Liver (tissue), 3 donors: ENCODE results near the gene DOC2B.

Experiments used
- ATF3 ChIP-seq: IDR thresholded peaks from 2 replicates; pipeline ENCODE4 v1.6.1; 2016; ENCODE audit warnings: antibody characterized with exemption
- CTCF ChIP-seq: fragments of 150-350 bp; IDR thresholded peaks from 2 replicates; pipeline ENCODE4 v1.5.1; 2017; ENCODE audit warnings: improper control_type of control experiment, low read depth, low read length; ENCODE audit not compliant: missing input control
- GABPA ChIP-seq, 2 donors: IDR thresholded peaks in 1 of 2; conservative IDR thresholded peaks in 1 of 2; 2 replicates each; pipeline ENCODE4 v1.6.1; 2016; ENCODE audit warnings: antibody characterized with exemption in 2 of 2, mild to moderate bottlenecking in 1 of 2, moderate library complexity in 1 of 2
- JUND ChIP-seq, 2 donors: IDR thresholded peaks; 2 replicates each; pipeline ENCODE4 v1.6.1; 2016; ENCODE audit warnings: antibody characterized with exemption in 2 of 2
- MAX ChIP-seq: IDR thresholded peaks from 2 replicates; pipeline ENCODE4 v1.6.1; 2016; ENCODE audit warnings: antibody characterized with exemption
- RAD21 ChIP-seq, 2 donors: IDR thresholded peaks; 2 replicates each; pipeline ENCODE4 v1.6.1; 2016; ENCODE audit warnings: antibody characterized with exemption in 2 of 2, mild to moderate bottlenecking in 2 of 2
- SP1 ChIP-seq: IDR thresholded peaks from 2 replicates; pipeline ENCODE4 v1.6.1; 2018; ENCODE audit warnings: antibody characterized with exemption, mild to moderate bottlenecking
- TAF1 ChIP-seq: conservative IDR thresholded peaks from 2 replicates; pipeline ENCODE4 v1.6.1; 2016; ENCODE audit warnings: antibody characterized with exemption, mild to moderate bottlenecking
- YY1 ChIP-seq: IDR thresholded peaks from 2 replicates; pipeline ENCODE4 v1.6.1; 2016; ENCODE audit warnings: antibody characterized with exemption, mild to moderate bottlenecking
- TF ChIP-seq, protein P1 (sequence below): IDR thresholded peaks from 2 replicates; pipeline ENCODE4 v1.6.1; 2016; ENCODE audit warnings: antibody characterized with exemption, mild to moderate bottlenecking
- TF ChIP-seq, protein P2 (sequence below): IDR thresholded peaks from 2 replicates; pipeline ENCODE4 v1.6.1; 2016; ENCODE audit warnings: antibody characterized with exemption
- donor health status: healthy.
- donor health status: healthy.

DNA sequence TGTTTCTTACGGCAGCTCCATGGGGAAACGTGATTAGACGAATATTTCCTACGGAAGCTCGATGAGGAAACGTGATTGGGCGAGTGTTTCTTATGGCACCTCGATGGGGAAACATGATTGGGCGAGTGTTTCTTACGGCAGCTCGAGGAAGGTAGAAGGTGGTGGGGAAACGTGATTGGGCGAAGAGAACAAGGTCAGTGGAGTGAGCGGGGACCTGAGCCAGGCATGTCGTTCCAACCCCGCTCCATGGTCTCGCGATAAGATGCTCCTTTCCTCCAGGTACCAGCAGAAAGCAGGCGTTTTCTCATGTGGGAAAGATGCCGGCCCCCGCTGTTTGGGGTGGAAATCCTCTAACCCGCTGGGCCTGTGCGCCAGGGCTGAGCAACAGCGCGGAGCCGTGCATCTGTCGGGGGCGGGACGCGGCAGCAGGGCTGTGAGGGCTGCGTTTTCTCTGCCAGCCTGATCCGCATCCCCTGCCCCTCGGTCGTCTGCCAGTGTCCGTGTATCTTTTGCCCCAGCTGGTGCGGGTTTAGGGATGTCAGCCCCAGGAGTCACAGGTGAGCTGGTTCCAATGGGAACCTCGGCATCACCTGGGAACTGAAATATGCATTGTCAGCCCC lies 25.6 kb upstream of the DOC2B start:
- no peak for TF ChIP-seq CTCF
- TF ChIP-seq, protein P1, sequence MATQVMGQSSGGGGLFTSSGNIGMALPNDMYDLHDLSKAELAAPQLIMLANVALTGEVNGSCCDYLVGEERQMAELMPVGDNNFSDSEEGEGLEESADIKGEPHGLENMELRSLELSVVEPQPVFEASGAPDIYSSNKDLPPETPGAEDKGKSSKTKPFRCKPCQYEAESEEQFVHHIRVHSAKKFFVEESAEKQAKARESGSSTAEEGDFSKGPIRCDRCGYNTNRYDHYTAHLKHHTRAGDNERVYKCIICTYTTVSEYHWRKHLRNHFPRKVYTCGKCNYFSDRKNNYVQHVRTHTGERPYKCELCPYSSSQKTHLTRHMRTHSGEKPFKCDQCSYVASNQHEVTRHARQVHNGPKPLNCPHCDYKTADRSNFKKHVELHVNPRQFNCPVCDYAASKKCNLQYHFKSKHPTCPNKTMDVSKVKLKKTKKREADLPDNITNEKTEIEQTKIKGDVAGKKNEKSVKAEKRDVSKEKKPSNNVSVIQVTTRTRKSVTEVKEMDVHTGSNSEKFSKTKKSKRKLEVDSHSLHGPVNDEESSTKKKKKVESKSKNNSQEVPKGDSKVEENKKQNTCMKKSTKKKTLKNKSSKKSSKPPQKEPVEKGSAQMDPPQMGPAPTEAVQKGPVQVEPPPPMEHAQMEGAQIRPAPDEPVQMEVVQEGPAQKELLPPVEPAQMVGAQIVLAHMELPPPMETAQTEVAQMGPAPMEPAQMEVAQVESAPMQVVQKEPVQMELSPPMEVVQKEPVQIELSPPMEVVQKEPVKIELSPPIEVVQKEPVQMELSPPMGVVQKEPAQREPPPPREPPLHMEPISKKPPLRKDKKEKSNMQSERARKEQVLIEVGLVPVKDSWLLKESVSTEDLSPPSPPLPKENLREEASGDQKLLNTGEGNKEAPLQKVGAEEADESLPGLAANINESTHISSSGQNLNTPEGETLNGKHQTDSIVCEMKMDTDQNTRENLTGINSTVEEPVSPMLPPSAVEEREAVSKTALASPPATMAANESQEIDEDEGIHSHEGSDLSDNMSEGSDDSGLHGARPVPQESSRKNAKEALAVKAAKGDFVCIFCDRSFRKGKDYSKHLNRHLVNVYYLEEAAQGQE, result no peak
- TF ChIP-seq TAF1, result no peak
- TF ChIP-seq RAD21 (IDR thresholded peaks at IDR 0.05), result no peak
- TF ChIP-seq YY1, result no peak
- TF ChIP-seq SP1, result no peak
- TF ChIP-seq, protein P2, sequence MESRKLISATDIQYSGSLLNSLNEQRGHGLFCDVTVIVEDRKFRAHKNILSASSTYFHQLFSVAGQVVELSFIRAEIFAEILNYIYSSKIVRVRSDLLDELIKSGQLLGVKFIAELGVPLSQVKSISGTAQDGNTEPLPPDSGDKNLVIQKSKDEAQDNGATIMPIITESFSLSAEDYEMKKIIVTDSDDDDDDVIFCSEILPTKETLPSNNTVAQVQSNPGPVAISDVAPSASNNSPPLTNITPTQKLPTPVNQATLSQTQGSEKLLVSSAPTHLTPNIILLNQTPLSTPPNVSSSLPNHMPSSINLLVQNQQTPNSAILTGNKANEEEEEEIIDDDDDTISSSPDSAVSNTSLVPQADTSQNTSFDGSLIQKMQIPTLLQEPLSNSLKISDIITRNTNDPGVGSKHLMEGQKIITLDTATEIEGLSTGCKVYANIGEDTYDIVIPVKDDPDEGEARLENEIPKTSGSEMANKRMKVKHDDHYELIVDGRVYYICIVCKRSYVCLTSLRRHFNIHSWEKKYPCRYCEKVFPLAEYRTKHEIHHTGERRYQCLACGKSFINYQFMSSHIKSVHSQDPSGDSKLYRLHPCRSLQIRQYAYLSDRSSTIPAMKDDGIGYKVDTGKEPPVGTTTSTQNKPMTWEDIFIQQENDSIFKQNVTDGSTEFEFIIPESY, result no peak
- no peak for TF ChIP-seq JUND (IDR thresholded peaks at IDR 0.05)
- TF ChIP-seq ATF3, result no peak
- no peak for TF ChIP-seq GABPA (IDR thresholded peaks at IDR 0.05 in 1 of 2, conservative IDR thresholded peaks at IDR 0.05 in 1 of 2)
- TF ChIP-seq MAX, result no peak
